SK-MEL-5 (cell line): Measurements from ENCODE around the gene DOC2B. TPM values are rescaled to one million over a fixed set of nuclear protein-coding genes. Genes with fewer than 3 reads are reported as not detected.
A peak's percentile ranks its signal among the peaks of the same experiment; 100 is the strongest.
"Not testable (repeated sequence)": the region's sequence is repeated elsewhere in the genome, so short reads cannot be mapped to it uniquely, and the experiment has no call there.

Source experiments
- DNase-seq: peaks from one replicate; pipeline ENCODE4 v3.0.0-alpha.2; 2016; ENCODE audit warnings: low read depth, low spot score
- in situ Hi-C: cut with HindIII; loops from 2 replicates; pipeline ENCODE4 v1.10.0; 2016; ENCODE audit warnings: low sequenced_read_pairs, high pct_unique_total_duplicates, low pct_unique_long_range_greater_than_20kb
- total RNA-seq: library from RNA; depleted of rRNA; stranded (reverse); fragments of >200 nt; shearing (Covaris generic); gene quantifications from 2 replicates; pipeline ENCODE4 v1.2.3, GENCODE V29; 2014

DOC2B gene
- total RNA-seq, 1 experiment from 2014 or later: 0.03 TPM

GRCh38 chr17:215563-216478 lies 34.4 kb upstream of the DOC2B start:
- DNase-seq, in situ Hi-C loops: not testable (repeated sequence)

DNA sequence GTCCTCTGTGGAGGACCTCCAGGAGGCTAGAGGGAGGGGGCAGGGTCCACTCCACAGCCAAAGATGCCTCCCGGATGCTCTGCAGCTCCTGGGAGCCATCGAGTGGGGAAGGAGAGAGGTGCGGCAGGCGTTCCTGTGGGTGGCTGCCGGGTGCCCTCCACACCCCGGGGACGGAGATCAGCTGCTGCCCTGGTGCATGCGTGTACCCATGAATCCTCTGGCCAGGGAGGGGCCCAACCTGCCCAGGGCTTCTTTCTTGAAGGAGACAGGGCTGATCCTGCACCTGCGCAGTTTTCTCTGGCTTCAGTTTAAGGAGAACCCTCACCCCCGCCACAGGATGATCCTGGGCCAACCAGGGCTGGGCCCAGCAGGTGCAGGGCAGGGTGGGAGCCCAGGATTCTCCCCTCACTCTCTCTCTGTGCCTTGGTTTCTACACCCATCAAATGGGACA lies 33.5 kb upstream of the DOC2B start:
- in situ Hi-C loops: no loop called here
- no peak for DNase-seq

GRCh38 chr17:213286-214105 lies 32.0 kb upstream of the DOC2B start:
- DNase-seq: no peak
- in situ Hi-C loops: no loop called here

DNA sequence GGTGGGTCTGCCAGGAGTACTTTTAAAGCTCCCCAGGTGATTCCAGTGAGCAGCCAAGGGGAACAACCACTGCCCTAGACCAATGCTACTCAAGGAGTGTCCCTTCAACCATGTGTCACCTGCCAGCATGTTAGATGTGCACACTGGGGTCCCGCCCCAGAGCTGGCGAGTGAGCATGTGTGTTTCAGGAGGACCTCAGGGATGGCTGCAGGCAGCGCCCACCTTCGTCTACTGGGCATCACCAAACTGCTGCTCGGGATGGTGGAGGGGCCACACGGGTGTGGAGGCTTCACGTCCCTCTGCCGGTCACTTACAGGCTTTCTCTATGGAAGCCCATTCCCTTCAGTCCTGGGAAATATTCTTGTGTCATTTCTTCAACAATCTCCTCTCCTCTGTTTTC lies 29.0 kb upstream of the DOC2B start:
- in situ Hi-C loops: no loop called here
- no peak for DNase-seq

DNA sequence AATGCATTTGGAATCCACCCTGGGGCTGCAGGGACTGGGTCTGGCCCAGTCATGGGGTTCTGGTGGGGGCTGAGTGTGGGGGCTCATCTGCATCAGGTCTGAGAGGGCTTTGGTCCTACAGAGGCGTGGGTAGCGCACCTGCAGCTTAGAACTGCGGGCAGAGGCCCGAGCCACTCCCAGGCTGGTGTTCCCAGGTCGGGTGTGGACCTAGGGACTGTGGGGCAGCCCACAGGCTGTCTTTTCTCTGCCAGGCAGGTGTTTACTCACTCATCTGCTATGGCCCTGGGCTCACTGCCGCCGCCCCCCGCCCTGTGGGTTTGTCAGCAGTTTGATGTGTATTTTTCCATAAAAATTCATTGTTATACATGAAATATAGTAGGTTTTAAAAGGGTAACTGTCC lies 27.0 kb upstream of the DOC2B start:
- DNase-seq: no peak
- in situ Hi-C loops: no loop called here

GRCh38 chr17:207775-208174 lies 26.3 kb upstream of the DOC2B start:
- in situ Hi-C loops: no loop called here
- no peak for DNase-seq

DNA sequence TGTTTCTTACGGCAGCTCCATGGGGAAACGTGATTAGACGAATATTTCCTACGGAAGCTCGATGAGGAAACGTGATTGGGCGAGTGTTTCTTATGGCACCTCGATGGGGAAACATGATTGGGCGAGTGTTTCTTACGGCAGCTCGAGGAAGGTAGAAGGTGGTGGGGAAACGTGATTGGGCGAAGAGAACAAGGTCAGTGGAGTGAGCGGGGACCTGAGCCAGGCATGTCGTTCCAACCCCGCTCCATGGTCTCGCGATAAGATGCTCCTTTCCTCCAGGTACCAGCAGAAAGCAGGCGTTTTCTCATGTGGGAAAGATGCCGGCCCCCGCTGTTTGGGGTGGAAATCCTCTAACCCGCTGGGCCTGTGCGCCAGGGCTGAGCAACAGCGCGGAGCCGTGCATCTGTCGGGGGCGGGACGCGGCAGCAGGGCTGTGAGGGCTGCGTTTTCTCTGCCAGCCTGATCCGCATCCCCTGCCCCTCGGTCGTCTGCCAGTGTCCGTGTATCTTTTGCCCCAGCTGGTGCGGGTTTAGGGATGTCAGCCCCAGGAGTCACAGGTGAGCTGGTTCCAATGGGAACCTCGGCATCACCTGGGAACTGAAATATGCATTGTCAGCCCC lies 25.6 kb upstream of the DOC2B start:
- DNase-seq: no peak
- in situ Hi-C loops: no loop called here

DNA sequence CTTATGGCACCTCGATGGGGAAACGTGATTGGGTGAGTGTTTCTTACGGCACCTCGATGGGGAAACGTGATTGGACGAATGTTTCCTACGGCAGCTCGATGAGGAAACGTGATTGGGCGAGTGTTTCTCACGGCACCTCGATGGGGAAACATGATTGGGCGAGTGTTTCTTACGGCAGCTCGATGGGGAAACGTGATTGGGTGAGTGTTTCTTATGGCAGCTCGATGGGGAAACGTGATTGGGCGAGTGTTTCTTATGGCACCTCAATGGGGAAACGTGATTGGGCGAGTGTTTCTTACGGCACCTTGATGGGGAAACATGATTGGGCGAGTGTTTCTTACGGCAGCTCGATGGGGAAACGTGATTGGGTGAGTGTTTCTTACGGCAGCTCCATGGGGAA lies 25.0 kb upstream of the DOC2B start:
- in situ Hi-C loops: not testable (repeated sequence)
- peak; percentile 24 for DNase-seq

DNA sequence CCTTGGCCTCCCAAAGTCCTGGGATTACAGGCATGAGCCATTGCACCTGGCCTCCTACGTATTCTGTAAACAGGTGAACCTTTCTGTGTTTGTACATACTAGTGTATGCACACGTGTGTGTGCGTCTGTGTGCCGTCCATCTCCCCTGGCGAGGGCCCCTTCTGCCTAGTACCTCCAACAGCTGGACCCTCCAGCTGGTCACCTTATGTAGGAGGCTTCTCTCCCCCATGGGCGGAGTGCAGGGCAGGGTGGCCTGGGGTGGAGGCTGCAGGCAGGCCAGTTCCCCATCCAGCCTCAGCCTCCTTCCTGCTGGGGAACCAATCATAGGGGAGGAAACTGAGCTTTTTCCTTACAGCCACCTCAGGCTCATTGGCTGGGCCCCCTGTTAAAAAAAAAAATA lies 24.4 kb upstream of the DOC2B start:
- in situ Hi-C loops: no loop called here
- DNase-seq: no peak

DNA sequence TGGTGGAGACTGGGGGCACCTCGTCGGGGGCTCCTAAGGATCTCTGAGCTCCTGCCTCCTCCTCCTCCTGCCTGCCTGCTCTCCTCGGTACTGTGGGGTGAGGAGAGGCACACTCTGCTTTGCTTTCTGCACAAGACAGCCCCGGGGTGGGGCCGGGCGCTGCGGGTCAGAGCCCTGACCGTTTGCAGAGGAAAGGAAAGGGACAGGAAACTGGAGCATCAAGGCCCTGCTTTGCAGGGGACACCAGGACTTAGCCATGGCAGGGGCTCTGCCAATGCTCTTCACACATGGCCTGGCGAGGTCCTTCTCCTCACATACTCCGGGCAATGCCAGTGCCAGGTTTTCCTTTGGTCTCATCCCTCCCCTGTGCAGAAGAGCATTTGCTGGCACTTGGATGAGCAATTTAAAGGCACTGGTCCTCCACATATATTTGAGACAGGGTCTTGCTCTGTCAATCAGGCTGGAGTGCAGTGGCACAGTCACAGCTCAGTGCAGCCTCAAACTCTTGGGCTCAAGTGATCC lies 23.8 kb upstream of the DOC2B start:
- in situ Hi-C loops: no loop called here
- DNase-seq: no peak

DNA sequence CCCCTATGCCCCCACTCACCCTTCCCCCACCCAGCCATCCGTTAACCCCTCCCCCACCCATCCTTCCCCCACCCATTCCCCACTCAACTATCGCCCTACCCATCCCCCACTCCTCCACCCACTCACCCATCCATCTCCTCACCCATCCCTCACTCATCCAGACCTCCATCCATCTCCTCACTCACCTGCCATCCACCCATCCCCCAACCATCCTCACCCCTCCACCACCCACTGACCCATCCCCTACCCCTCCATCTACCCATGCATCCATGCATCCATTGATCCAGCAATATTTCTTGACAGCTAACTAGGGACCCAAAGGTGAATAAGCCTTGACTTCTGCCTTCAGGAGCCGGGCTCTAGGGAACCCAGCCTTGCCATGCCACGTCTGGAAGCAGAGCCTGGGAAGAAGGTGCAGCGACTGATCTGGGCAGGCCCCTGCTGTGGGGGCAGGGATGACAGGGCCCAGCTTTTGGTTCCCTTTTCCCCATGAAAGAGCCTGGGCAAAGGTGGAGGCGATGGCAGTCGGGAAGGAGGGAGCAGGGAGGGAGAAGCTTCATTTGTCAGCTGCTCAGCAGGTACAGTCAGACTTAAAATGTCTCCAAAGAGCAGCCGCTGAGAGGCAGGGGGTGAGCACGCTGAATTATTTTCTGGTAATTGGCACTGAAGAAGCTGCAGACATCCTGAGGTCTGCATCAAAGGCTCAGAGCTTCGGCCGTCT lies 23.1 kb upstream of the DOC2B start:
- no peak for DNase-seq
- in situ Hi-C loops: no loop called here

DNA sequence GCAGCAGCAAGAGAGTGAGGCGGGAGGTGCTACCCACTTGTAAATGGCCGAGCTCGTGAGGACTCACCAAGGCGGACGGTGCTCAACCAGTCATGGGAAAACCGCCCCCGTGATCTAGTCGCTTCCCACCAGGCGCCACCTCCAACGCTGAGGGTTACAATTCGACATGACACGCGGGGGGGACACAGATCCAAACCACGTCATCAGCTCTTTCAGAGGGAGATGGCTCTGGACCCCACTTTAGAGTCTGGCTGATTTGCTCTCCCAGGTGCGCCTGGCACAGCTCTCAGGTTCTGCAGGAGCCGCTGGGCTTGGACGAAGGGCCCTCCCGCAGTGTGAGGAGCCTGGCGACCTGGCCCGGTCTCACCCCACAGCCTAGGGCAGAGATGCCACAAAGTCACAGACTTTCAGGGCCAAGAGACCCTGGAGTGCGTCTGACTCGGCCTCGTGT lies 21.1 kb upstream of the DOC2B start:
- in situ Hi-C loops: no loop called here
- no peak for DNase-seq

DNA sequence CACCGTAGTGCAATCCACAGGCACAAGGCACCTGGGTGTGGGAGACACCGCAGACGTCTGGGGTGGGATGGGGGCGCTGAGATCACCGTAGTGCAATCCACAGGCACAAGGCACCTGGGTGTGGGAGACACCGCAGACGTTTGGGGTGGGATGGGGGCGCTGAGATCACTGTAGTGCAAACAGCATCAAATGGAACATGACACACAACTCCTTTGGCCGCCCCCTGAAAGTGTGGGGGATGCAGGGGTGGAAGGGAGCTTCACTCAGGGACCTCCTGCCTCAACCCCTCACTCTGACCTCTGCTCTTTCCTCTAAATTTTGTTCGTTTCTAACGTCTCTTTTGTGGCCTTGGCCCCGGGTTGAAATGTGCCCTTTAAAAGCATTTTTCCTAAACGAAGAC lies 20.3 kb upstream of the DOC2B start:
- in situ Hi-C loops, DNase-seq: not testable (repeated sequence)

GRCh38 chr17:201257-201656 lies 19.8 kb upstream of the DOC2B start:
- in situ Hi-C loops, DNase-seq: not testable (repeated sequence)

DNA sequence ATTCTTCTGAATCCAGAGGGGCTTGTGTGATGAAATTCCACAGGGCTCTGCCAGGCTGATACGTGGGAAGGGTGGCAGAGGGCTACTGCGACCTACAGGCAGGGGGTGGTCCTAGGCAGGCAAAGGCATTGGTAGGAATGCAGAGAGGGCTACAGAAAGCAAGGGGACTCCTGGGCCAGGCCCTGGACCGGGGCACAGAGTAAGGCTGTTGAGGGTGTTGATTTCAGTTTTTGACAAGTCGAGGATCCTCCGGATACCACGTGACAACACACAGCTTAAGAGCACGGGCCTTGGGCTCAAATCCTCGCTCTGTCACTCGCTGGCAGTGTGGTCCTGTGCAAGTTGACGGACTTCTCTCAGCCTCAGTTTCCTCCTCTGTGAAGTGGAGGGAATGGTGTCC lies 19.1 kb upstream of the DOC2B start:
- in situ Hi-C loops: no loop called here
- no peak for DNase-seq

GRCh38 chr17:199806-200545 lies 18.5 kb upstream of the DOC2B start:
- no peak for DNase-seq
- in situ Hi-C loops: no loop called here

DNA sequence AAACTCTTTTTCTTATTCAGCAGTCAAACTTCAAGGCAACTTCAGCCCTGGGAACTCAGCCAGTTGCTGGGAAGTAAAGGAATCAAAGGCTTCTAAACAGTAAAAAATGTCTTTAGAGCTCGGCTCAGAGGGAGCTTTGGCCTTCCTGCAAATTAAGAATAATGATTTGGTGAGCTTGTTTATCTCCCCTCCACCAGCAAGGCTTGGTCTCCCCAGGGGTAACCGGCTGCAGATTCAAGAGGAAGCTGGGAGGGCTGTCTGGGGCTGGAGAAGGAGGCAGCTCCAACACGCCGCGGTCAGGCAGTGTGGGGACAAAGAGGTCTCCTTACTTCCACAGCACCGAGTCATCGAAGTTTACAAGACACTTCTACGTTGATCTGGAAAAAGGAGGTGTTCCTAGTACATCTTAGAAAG lies 17.7 kb upstream of the DOC2B start:
- DNase-seq: no peak
- in situ Hi-C loops: no loop called here
